GM08714 (cell line): ENCODE results near the gene ABCB6.

Source experiments
- H3K4me3 ChIP-seq: fragments of 200-500 bp; sonication (Bioruptor generic); 2 replicates; pipeline ENCODE4 v1.5.1; 2014; ENCODE audit warnings: mild to moderate bottlenecking, low read length, inconsistent platforms
- ZNF274 ChIP-seq: IDR thresholded peaks from 2 replicates; pipeline ENCODE4 v1.6.1; 2012; ENCODE audit warnings: mild to moderate bottlenecking, low read depth, low read length

Gene ABCB6

DNA sequence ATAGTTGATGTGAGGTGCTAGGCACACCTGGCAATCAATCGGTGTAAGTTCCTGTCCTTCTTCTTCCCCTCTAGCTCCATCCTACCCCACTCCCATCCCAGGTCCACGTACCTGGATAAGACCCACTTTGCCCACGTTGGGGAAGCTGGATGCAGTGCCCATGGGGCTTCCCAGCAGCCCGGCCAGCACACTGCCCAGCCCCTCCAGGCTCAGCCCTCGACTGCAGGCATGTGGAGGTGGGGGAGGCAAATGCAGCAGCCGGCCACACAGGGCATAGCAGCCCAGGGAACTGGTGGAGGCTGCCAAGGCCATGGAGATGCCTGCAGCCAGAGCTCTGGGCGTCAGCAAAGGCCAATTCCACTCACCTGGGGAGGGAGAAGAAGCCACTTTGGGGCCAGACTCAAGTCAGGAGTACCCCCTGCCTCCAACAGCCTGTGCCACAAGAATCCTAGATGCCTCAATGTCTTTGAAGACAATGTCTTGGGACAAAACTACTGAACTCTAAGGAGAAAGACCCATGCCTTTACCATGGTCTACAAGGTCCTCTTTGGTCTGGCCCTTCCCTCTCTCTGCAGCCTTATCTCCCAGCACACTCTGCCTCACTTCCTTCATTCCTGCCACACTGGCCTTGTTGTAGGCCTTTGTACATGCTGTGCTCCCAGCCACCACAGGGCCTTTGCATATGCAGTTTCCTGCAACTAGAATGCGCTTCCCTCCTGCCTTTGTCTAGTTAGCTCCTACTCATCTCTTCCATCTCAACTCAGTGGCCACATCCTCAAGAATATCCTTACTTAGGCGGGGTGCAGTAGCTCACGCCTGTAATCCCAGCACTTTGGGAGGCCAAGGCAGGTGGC is 53.5 kb downstream of the ABCB6 start:
- no peak overlapping the region for H3K4me3 ChIP-seq
- TF ChIP-seq ZNF274 = no peak

DNA sequence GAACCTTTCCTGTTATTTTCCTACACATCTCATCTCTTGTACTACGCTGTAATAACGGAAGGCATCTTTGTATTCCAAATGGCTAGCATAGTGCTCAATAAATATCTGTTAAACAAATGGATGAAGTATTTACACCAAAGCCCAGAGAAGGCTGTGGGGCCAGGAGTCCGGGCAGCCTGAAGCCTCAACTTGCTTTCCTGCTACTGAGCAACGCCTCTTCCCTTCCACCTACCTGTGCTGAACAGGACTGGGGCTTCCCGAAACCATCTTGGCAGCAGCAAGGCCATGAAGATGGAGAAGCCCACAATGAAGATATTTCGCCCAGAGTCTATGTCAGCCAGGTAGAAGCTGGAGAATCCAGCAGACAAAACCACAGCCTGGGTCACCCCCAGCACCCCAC is 55.6 kb downstream of the ABCB6 start:
- no peak for TF ChIP-seq ZNF274
- no peak overlapping the region for H3K4me3 ChIP-seq

DNA sequence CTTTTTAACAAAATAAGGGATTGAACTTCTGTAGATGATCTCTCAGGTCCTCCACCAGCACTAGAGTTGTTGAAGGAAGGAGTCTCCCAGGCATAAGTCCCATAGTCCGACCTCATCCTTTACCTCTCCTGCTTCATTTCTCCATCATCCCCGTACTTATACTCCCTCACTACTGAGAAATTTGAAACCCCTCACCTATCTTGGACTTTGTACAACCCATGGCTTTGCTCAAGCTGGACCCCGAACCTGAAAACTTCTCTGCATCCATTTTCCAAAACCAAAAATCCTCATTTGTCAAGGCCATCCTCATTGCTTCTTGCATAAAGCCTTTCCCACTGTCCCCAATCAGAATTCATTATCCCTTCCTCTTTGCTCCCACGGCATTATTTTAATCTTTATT is 57.7 kb downstream of the ABCB6 start:
- TF ChIP-seq ZNF274 = no peak
- peak overlapping the region; percentile 78; the same call in 1 of the 2 replicates for H3K4me3 ChIP-seq

- no peak for TF ChIP-seq ZNF274
- H3K4me3 ChIP-seq = peak within 1 kb of the TSS; percentile 78
Measured at GRCh38 chr2:219160186-219161017, 58.4 kb downstream of the ABCB6 start, which contains the start of gene NHEJ1. Gene NHEJ1, minus strand, starts transcription at chr2:219160815. Its CDS starts 2,453 bp downstream, at chr2:219158362.
